Pancreas (tissue), 10 donors: Measurements from ENCODE around the gene CYP2A13. TPM values are rescaled to one million over a fixed set of nuclear protein-coding genes. Genes with fewer than 3 reads are reported as not detected.
A peak's percentile ranks its signal among the peaks of the same experiment; 100 is the strongest.
"Not testable (repeated sequence)": the region's sequence is repeated elsewhere in the genome, so short reads cannot be mapped to it uniquely, and the experiment has no call there.

ENCODE experiments used
- ATAC-seq, 4 donors: fragments of 200-7000 bp; cut with Tn5 transposase; one replicate each; pipeline versions ENCODE4 v1.8.0 to v1.9.1; 2020; ENCODE audit warnings: mild to moderate bottlenecking in 4 of 4, moderate library complexity in 4 of 4
- DNase-seq, 6 donors: peaks; one replicate each; pipeline ENCODE4 v3.0.0-alpha.2; 2020
- FAIRE-seq: peaks from 2 replicates; lab custom pipeline; 2012; peaks lifted over from hg19 to GRCh38; lab: Jason Lieb, UNC
- H3K27ac ChIP-seq, 4 donors: fragments of 200-600 bp; sonication (generic); 1 replicate in 3 of 4; 2 replicates in 1 of 4; pipeline versions ENCODE4 v1.5.0 to v1.8.0; 2020
- H3K27me3 ChIP-seq, 4 donors: fragments of 200-600 bp; one replicate each; pipeline ENCODE4 v1.8.0; 2021
- H3K36me3 ChIP-seq, 3 donors: fragments of 200-600 bp; sonication (generic) in 1 of 3; one replicate each; pipeline versions ENCODE4 v1.5.0 to v1.8.0; 2020 to 2021
- H3K4me1 ChIP-seq, 3 donors: fragments of 200-600 bp; one replicate each; pipeline ENCODE4 v1.8.0; 2021
- H3K4me3 ChIP-seq, 4 donors: fragments of 200-600 bp; sonication (generic) in 2 of 4; one replicate each; pipeline versions ENCODE4 v1.5.0 to v1.8.0; 2020 to 2021
- H3K9me3 ChIP-seq, 4 donors: fragments of 200-600 bp; one replicate each; pipeline ENCODE4 v1.8.0; 2021
- WGBS, 2 donors: extraction: QIAGEN DNeasy Blood & Tissue Kit; methylation state at CpG; one replicate each; pipeline ENCODE4 v1.1.7; 2013; 5-methylcytosine and 5-hydroxymethylcytosine counted together
- intact Hi-C, 3 donors: fragments of 100-400 bp; cut with DNase I; formaldehyde crosslinking; loops; one replicate each; pipeline versions ENCODE4 v1.11.1 to v1.14.2; 2022
- polyA plus RNA-seq, 2 donors: library from polyadenylated mRNA; stranded (reverse); fragments of 200-250 nt; gene quantifications; one replicate each; pipeline ENCODE4 v1.2.3, GENCODE V29; 2013
- total RNA-seq, 6 donors: library from RNA; stranded (reverse); fragmentation: NEBNext Ultra II Directional in 4 of 6; extraction: Animal tissue kit (Norgen Biotek cat#: 25700) in 4 of 6; gene quantifications; one replicate each; pipeline versions ENCODE4 v1.2.1 to v1.2.4, GENCODE V29; 2021 to 2023
- TF ChIP-seq, protein P1 (sequence below), 4 donors: fragments of 200-600 bp; sonication (generic) in 3 of 4; IDR thresholded peaks; one replicate each; pipeline versions ENCODE4 v1.5.0 to v1.8.0; 2021; ENCODE audit warnings: antibody characterized with exemption in 4 of 4
- donor health status: healthy with polysubstance abuse.
- donor health status: DM: no; HTN: no; CAD: no; lungs with moderate emphysema.
- donor health status: DM: no; HTN: no; CAD: no.
- donor health status: control.
- donor health status: control.
- donor health status: Bipolar disorder and iron deficiency.
- donor health status: DM: yes; HTN: yes; CAD: no.
- donor health status: DM: no; HTN: no; CAD: no.
- donor health status: DM: no; HTN: no; CAD: no.
- donor health status: DM: yes; HTN: yes; CAD: no.

Gene CYP2A13, protein sequence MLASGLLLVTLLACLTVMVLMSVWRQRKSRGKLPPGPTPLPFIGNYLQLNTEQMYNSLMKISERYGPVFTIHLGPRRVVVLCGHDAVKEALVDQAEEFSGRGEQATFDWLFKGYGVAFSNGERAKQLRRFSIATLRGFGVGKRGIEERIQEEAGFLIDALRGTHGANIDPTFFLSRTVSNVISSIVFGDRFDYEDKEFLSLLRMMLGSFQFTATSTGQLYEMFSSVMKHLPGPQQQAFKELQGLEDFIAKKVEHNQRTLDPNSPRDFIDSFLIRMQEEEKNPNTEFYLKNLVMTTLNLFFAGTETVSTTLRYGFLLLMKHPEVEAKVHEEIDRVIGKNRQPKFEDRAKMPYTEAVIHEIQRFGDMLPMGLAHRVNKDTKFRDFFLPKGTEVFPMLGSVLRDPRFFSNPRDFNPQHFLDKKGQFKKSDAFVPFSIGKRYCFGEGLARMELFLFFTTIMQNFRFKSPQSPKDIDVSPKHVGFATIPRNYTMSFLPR
- total RNA-seq (not detected), polyA plus RNA-seq (not detected)

DNA sequence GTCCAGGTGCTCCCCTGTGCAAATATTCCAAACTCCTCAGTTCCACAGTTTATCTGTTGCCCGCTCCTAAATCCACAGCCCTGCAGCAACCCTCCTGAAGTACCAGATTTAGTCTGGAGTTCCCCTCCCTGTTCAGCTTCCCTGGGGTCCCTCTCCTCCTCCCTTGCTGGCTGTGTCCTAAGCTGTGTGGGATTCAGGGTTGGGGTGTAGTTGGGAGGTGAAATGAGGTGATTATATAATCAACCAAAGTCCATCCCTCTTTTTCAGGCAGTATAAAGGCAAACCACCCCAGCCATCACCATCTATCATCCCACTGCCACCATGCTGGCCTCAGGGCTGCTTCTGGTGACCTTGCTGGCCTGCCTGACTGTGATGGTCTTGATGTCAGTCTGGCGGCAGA lies at the start of gene CYP2A13:
Gene CYP2A13, plus strand, starts transcription at position 301 of the 400 bp plus-strand sequence. Its CDS starts 21 bp downstream, at position 322.
- peaks cover 0 to under 1% (median 0%) of the 10 kb centered on the region in 4 donors for H3K27me3 ChIP-seq
- no peak for FAIRE-seq
- no peak for DNase-seq
- intact Hi-C loops, result no loop called here
- H3K9me3 ChIP-seq, result no peaks in the 10 kb centered on the region
- no peaks in the 10 kb centered on the region for H3K36me3 ChIP-seq
- WGBS, 2 donors, result 52 to 72% methylated on average over 2 of the region's 2 CpGs
- TF ChIP-seq, protein P1, sequence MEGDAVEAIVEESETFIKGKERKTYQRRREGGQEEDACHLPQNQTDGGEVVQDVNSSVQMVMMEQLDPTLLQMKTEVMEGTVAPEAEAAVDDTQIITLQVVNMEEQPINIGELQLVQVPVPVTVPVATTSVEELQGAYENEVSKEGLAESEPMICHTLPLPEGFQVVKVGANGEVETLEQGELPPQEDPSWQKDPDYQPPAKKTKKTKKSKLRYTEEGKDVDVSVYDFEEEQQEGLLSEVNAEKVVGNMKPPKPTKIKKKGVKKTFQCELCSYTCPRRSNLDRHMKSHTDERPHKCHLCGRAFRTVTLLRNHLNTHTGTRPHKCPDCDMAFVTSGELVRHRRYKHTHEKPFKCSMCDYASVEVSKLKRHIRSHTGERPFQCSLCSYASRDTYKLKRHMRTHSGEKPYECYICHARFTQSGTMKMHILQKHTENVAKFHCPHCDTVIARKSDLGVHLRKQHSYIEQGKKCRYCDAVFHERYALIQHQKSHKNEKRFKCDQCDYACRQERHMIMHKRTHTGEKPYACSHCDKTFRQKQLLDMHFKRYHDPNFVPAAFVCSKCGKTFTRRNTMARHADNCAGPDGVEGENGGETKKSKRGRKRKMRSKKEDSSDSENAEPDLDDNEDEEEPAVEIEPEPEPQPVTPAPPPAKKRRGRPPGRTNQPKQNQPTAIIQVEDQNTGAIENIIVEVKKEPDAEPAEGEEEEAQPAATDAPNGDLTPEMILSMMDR (IDR thresholded peaks at IDR 0.05), result no peak
- no peak within 1 kb of the TSS for H3K27ac ChIP-seq
- no peak within 1 kb of the TSS for H3K4me3 ChIP-seq
- ATAC-seq, result no peak
- H3K4me1 ChIP-seq, result no peaks in the 10 kb centered on the region

DNA sequence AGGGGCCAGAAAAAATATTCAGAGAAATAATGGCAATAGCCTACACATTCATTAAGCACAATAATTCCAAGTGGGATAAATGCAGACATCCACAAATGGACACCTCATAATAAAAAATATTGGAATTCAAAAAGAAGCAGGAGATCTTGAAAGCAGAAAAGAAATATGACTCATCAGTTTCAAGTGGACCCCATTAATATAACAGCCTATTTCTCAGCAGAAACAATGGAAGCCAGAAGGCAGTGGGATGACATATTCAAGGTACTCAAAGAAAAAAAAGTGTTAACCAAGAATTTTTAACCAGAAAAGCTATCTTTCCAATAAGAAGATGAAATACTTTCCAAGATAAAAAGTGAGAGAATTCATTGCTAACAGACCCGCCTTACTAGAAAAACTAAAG lies 48.4 kb upstream of the CYP2A13 start:
- TF ChIP-seq, protein P1 (IDR thresholded peaks at IDR 0.05), result no peak

DNA sequence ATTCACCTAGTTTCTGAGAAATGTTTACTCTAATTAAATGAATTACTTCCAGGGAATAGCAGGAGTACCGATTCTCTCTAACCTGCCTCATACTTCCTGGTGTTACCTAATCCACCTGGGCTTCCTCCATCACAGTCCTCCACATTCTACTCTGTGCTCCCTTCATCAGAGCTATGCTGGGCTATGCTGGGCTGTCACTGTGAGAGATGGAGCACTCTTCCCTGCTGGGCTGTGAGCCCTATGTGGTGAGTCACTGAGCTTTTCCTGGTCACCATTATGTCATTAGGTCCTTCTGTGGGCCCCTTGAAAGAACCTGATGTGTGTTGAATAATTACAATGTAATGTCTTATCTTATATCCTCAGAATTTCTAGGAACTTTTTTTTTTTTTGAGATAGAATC lies 43.2 kb upstream of the CYP2A13 start:
- FAIRE-seq, H3K36me3 ChIP-seq, H3K27me3 ChIP-seq, DNase-seq, H3K4me1 ChIP-seq, H3K4me3 ChIP-seq, H3K9me3 ChIP-seq, H3K27ac ChIP-seq, intact Hi-C loops: not testable (repeated sequence)
- ATAC-seq, result peak in 2 of 4 donors; percentile 38 to 51
- 11 to 18% methylated on average over 1 of the region's 1 CpG for WGBS, 2 donors

More for the DNA sequence above, 48.4 kb upstream of the CYP2A13 start:
- Histone ChIP-seq H3K9me3 (no peaks in the 10 kb centered on the region), H3K27me3 (no peaks in the 10 kb centered on the region), H3K4me3 (no peak overlapping the region), H3K4me1 (no peaks in the 10 kb centered on the region), H3K27ac (no peak overlapping the region), H3K36me3 (no peaks in the 10 kb centered on the region)
- ATAC-seq, result no peak
- WGBS, 2 donors, result 92% methylated on average over 1 of the region's 1 CpG
- intact Hi-C loops, result no loop called here
- FAIRE-seq, result no peak
- no peak for DNase-seq

DNA sequence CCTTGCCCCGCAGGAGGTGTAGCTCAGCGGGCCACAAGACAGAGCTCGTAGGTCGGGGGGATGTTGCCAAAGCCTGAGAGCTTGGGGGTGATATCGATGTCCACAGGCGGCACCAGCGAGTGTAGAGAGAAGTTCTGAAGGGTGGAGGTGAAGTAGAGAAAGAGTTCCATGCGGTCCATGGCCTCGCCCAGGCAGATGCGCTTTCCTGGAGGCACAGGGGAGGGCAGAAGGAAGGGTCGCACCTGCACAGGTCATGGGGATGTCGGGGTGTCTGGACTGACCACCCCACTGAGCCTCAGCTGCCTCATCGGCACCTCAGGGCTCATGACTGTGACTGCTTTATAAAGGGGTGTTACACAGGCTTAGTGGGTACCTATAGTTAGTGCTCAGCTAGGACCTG lies 37.8 kb upstream of the CYP2A13 start:
- intact Hi-C loops, result no loop called here
- Histone ChIP-seq H3K9me3 (no peaks in the 10 kb centered on the region), H3K36me3 (no peaks in the 10 kb centered on the region), H3K27ac (no peak overlapping the region), H3K4me1 (no peaks in the 10 kb centered on the region), H3K4me3 (no peak overlapping the region), H3K27me3 (peaks cover 0 to 4% (median 0%) of the 10 kb centered on the region in 4 donors)
- DNase-seq (no peak), FAIRE-seq (no peak), ATAC-seq (no peak)
- TF ChIP-seq, protein P1 (IDR thresholded peaks at IDR 0.05), result no peak
- 59 to 73% methylated on average over 13 of the region's 13 CpGs for WGBS, 2 donors

DNA sequence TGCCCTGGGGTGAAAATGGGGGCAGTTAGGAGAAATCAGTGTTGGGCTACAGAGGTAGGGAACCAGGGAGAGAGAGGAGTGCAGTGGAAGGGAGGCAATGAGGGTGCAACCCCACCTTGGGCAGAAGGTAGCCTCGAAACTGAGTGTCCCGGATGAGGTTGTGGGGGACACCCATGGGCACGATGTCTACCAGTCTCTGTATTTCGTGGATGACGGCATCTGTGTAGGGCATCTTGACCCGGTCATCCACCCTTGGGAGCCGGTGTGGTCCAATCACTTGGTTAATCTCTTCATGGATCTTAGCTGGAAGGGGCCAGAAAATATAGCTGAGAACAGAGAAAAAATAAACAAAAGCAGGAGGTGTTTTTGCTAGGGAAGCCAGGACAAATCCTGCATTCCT lies 36.1 kb upstream of the CYP2A13 start:
- DNase-seq, FAIRE-seq, H3K9me3 ChIP-seq, H3K4me1 ChIP-seq, H3K36me3 ChIP-seq, ATAC-seq, H3K27ac ChIP-seq, H3K4me3 ChIP-seq, H3K27me3 ChIP-seq, intact Hi-C loops: not testable (repeated sequence)
- 71 to 78% methylated on average over 7 of the region's 7 CpGs for WGBS, 2 donors

GRCh38 chr19:41053331-41053730 lies 34.9 kb upstream of the CYP2A13 start:
- H3K27me3 ChIP-seq, intact Hi-C loops, H3K36me3 ChIP-seq, H3K4me3 ChIP-seq, ATAC-seq, FAIRE-seq, DNase-seq, H3K27ac ChIP-seq, H3K9me3 ChIP-seq, H3K4me1 ChIP-seq: not testable (repeated sequence)
- WGBS, 2 donors, result 44 to 47% methylated on average over 10 of the region's 10 CpGs
